Heart left ventricle (tissue), 13 donors: ENCODE results near the gene OAS3.

ENCODE experiments used
- CTCF ChIP-seq, 12 donors: fragments of 200-600 bp; sonication (generic) in 4 of 12; IDR thresholded peaks; one replicate each; pipeline versions ENCODE4 v1.5.0 to v1.8.0; 2018 to 2022; ENCODE audit warnings: antibody characterized with exemption in 12 of 12, mild to moderate bottlenecking in 5 of 12
- POLR2A ChIP-seq, 2 donors: fragments of 450-650 bp; IDR thresholded peaks; one replicate each; pipeline ENCODE4 v1.6.1; 2017; ENCODE audit warnings: antibody characterized with exemption in 2 of 2, mild to moderate bottlenecking in 2 of 2, moderate library complexity in 2 of 2
- donor health status: ischemic (EF 13 %, LVEDD 7.1; RV severe dilation, severe dysfunction).
- donor health status: DM: no; HTN: yes; CAD: no.
- donor health status: DM: no; HTN: no; CAD: no.
- donor health status: ischemic (EF 25% LVEDD 6.9; RV normal size, moderate dysfunction).
- donor health status: ischemic (EF 25% LVEDD 5.7; RV mildly dilated, moderate dysfunction).
- donor health status: ischemic (EF 35%, LVEDD 5.7; RV mildly dilated, moderate dysfunction).
- donor health status: nonischemic (EF 11% LVEDD 7.7; RV severe dilation, severe dysfunction).
- donor health status: DM: yes; HTN: yes; CAD: no.
- donor health status: PGD.
- donor health status: ischemic (EF 29% LVEDD 5.4; RV normal size, mild dysfunction).
- donor health status: nonischemic (EF 23%, LVEDD 6.1; RV moderate dilation, normal function).

DNA sequence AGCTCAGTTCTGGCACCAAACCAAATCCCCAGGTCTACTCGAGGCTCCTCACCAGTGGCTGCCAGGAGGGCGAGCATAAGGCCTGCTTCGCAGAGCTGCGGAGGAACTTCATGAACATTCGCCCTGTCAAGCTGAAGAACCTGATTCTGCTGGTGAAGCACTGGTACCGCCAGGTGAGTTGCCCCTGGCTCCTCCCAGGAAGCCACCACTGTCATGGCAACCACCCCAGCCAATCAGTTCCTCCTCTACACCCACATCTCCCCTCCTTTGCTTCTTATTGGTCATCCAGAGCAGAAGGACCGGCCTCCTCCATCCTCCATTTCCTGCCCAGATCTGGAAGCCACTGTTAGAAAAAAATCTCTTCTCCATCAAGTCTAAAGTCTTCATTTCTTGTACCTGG lies 22.8 kb downstream of the OAS3 start:
- no peak for TF ChIP-seq POLR2A (IDR thresholded peaks at IDR 0.05)
- TF ChIP-seq CTCF (IDR thresholded peaks at IDR 0.05): no peak
